OCI-LY1 (cell line): ENCODE data around the gene CREM.

Experiments
- H2AFZ ChIP-seq: fragments of 200-600 bp; sonication (generic), shearing (Covaris generic); 2 replicates; pipeline ENCODE4 v1.6.0; 2014; ENCODE audit warnings: antibody characterized with exemption, mild to moderate bottlenecking, low read length
- H3F3A ChIP-seq: fragments of 200-600 bp; sonication (generic), shearing (Covaris generic); 2 replicates; pipeline ENCODE4 v1.6.0; 2014; ENCODE audit warnings: mild to moderate bottlenecking, antibody characterized with exemption, low read length, moderate library complexity; ENCODE audit not compliant: insufficient read depth
- H3K27ac ChIP-seq: fragments of 200-600 bp; sonication (generic); 2 replicates; pipeline ENCODE4 v1.5.1; 2014; ENCODE audit warnings: low read length, mixed run types, mild to moderate bottlenecking, low read depth; ENCODE audit not compliant: poor library complexity, severe bottlenecking
- H3K27me3 ChIP-seq: fragments of 200-600 bp; sonication (generic); 2 replicates; pipeline ENCODE4 v1.6.0; 2014; ENCODE audit warnings: antibody characterized with exemption, mild to moderate bottlenecking, low read length, moderate library complexity; ENCODE audit not compliant: insufficient read depth
- H3K36me3 ChIP-seq: fragments of 200-600 bp; sonication (generic); 2 replicates; pipeline ENCODE4 v1.6.1; 2014; ENCODE audit warnings: mild to moderate bottlenecking, antibody characterized with exemption, low read length, moderate library complexity, mixed read lengths; ENCODE audit not compliant: insufficient read depth
- H3K4me1 ChIP-seq: fragments of 200-600 bp; sonication (generic); 2 replicates; pipeline ENCODE4 v1.5.1; 2014; ENCODE audit warnings: mild to moderate bottlenecking, low read length, moderate library complexity; ENCODE audit not compliant: insufficient read depth, severe bottlenecking
- H3K4me2 ChIP-seq: fragments of 200-600 bp; sonication (generic), shearing (Covaris generic); 2 replicates; pipeline ENCODE4 v1.6.1; 2014; ENCODE audit warnings: low read length
- H3K4me3 ChIP-seq: fragments of 200-600 bp; sonication (generic); 2 replicates; pipeline ENCODE4 v1.5.1; 2014; ENCODE audit warnings: low read length, low read depth, mild to moderate bottlenecking, mixed read lengths; ENCODE audit not compliant: poor library complexity, severe bottlenecking
- H3K79me2 ChIP-seq: fragments of 200-600 bp; shearing (Covaris generic); 2 replicates; pipeline ENCODE4 v1.6.1; 2016; ENCODE audit warnings: mixed run types, low read length, mixed read lengths; ENCODE audit not compliant: insufficient read depth
- H3K9ac ChIP-seq: fragments of 200-600 bp; sonication (generic), shearing (Covaris generic); 2 replicates; pipeline ENCODE4 v1.6.1; 2014; ENCODE audit warnings: mild to moderate bottlenecking, low read length, mixed read lengths
- H3K9me2 ChIP-seq: fragments of 200-600 bp; sonication (generic), shearing (Covaris generic); 2 replicates; pipeline ENCODE4 v1.6.1; 2014; ENCODE audit warnings: low read depth, mild to moderate bottlenecking, low read length, mixed read lengths
- H3K9me3 ChIP-seq: fragments of 200-600 bp; shearing (Covaris generic); 2 replicates; pipeline ENCODE4 v1.6.1; 2014; ENCODE audit warnings: low read length, mixed read lengths
- H4K20me1 ChIP-seq: fragments of 200-600 bp; sonication (generic), shearing (Covaris generic); 2 replicates; pipeline ENCODE4 v1.6.0; 2016; ENCODE audit warnings: mild to moderate bottlenecking, low read length; ENCODE audit not compliant: insufficient read depth
- CTCF ChIP-seq: fragments of 200-600 bp; sonication (generic), shearing (Covaris generic); IDR thresholded peaks from 2 replicates; pipeline ENCODE4 v1.5.1; 2017; ENCODE audit warnings: mild to moderate bottlenecking, antibody characterized with exemption, low read length, moderate library complexity, mixed read lengths
- EZH2 ChIP-seq: fragments of 200-600 bp; sonication (generic), shearing (Covaris generic); IDR thresholded peaks from 2 replicates; pipeline ENCODE4 v1.8.0; 2017; ENCODE audit warnings: borderline replicate concordance, mixed run types, mild to moderate bottlenecking, antibody characterized with exemption, low read length, moderate library complexity, mixed read lengths

CREM gene

GRCh38 chr10:35246770-35247343 lies 120.2 kb downstream of the CREM start:
- no peak overlapping the region for H3K4me2 ChIP-seq
- no peaks in the 10 kb centered on the region; the same call in 1 of the 2 replicates for H3K27me3 ChIP-seq
- no peaks in the 10 kb centered on the region for H3K9me3 ChIP-seq
- no peak overlapping the region for H2AFZ ChIP-seq
- no peaks in the 10 kb centered on the region for H3F3A ChIP-seq
- no peaks in the 10 kb centered on the region for H3K36me3 ChIP-seq
- H3K27ac ChIP-seq, result no peak overlapping the region
- no peaks in the 10 kb centered on the region for H4K20me1 ChIP-seq
- no peaks in the 10 kb centered on the region for H3K4me1 ChIP-seq
- no peaks in the 10 kb centered on the region for H3K9me2 ChIP-seq
- TF ChIP-seq EZH2 (no peak), CTCF (no peak)
- H3K4me3 ChIP-seq, result no peak overlapping the region
- no peaks in the 10 kb centered on the region for H3K79me2 ChIP-seq
- H3K9ac ChIP-seq, result no peak overlapping the region

- H3K4me1 ChIP-seq, result no peaks in the 10 kb centered on the region
- H3K9me3 ChIP-seq, result no peaks in the 10 kb centered on the region
- no peaks in the 10 kb centered on the region for H4K20me1 ChIP-seq
- H2AFZ ChIP-seq, result no peak overlapping the region
- H3F3A ChIP-seq, result no peaks in the 10 kb centered on the region
- no peak overlapping the region for H3K27ac ChIP-seq
- H3K4me3 ChIP-seq, result no peak overlapping the region
- no peak overlapping the region for H3K4me2 ChIP-seq
- no peaks in the 10 kb centered on the region for H3K79me2 ChIP-seq
- no peaks in the 10 kb centered on the region for H3K9me2 ChIP-seq
- H3K27me3 ChIP-seq, result no peaks in the 10 kb centered on the region
- TF ChIP-seq EZH2 (no peak), CTCF (no peak)
- no peak overlapping the region for H3K9ac ChIP-seq
- H3K36me3 ChIP-seq, result no peaks in the 10 kb centered on the region
These were observed 124.9 kb downstream of the CREM start for GRCh38 chr10:35251373-35252100.

- Histone ChIP-seq H3K4me1 (no peaks in the 10 kb centered on the region), H3K4me3 (no peak overlapping the region), H3K36me3 (no peaks in the 10 kb centered on the region), H3K9ac (no peak overlapping the region), H3K4me2 (no peak overlapping the region), H2AFZ (no peak overlapping the region), H3K27me3 (no peaks in the 10 kb centered on the region), H3K27ac (no peak overlapping the region), H3F3A (no peaks in the 10 kb centered on the region), H3K9me2 (no peaks in the 10 kb centered on the region), H3K79me2 (no peaks in the 10 kb centered on the region), H3K9me3 (0 out of 2 replicates have a peak, but pooled peaks cover 3% of the 10 kb centered on the region), H4K20me1 (no peaks in the 10 kb centered on the region)
- no peak for TF ChIP-seq CTCF
- TF ChIP-seq EZH2, result no peak
These were observed 130.7 kb downstream of the CREM start for GRCh38 chr10:35257057-35257983.
